K562 (cell line): Measurements from ENCODE around the gene AARSD1. TPM values are rescaled to one million over a fixed set of nuclear protein-coding genes. Genes with fewer than 3 reads are reported as not detected.

Experiments
- E4F1 ChIP-seq: fragments of 250-450 bp; sonication (Bioruptor Pico); IDR thresholded peaks from 2 replicates; pipeline ENCODE4 v1.5.0; 2021; ENCODE audit warnings: mild to moderate bottlenecking, borderline replicate concordance
- FOXA1 ChIP-seq: fragments of 450-650 bp; IDR thresholded peaks from 2 replicates; pipeline ENCODE4 v1.6.1; 2016; ENCODE audit warnings: mild to moderate bottlenecking, borderline replicate concordance
- GABPB1 ChIP-seq: sonication (generic); formaldehyde crosslinking; IDR thresholded peaks from 2 replicates; pipeline ENCODE4 v1.8.0; 2022; ENCODE audit warnings: mild to moderate bottlenecking, missing genetic modification reagents
- HCFC1 ChIP-seq: IDR thresholded peaks from 2 replicates; pipeline ENCODE4 v1.6.1; 2012; ENCODE audit warnings: low read depth, low read length, improper control_type of control experiment
- MCM3 ChIP-seq: fragments of 450-650 bp; IDR thresholded peaks from 2 replicates; pipeline ENCODE4 v1.6.1; 2016
- PHF8 ChIP-seq: fragments of 200-600 bp; sonication (generic); IDR thresholded peaks from 2 replicates; pipeline ENCODE4 v1.6.1; 2012; ENCODE audit warnings: mixed run types, mild to moderate bottlenecking, inconsistent platforms, low read length, moderate library complexity, borderline replicate concordance
- PKNOX1 ChIP-seq: fragments of 450-650 bp; IDR thresholded peaks from 2 replicates; pipeline ENCODE4 v1.6.1; 2016
- SRSF7 ChIP-seq: fragments of 200-400 bp; formaldehyde crosslinking; optimal IDR thresholded peaks from 2 replicates; pipeline ENCODE3; 2017; ENCODE audit warnings: mild to moderate bottlenecking, low read depth, low read length
- YY1 ChIP-seq, 3 experiments: IDR thresholded peaks; 2 replicates each; pipeline ENCODE4 v1.6.1; 2011; ENCODE audit warnings: low read length in 2 of 3, mild to moderate bottlenecking in 2 of 3, moderate library complexity in 2 of 3, borderline replicate concordance in 1 of 3, control low read depth in 1 of 3, low read depth in 1 of 3; ENCODE audit not compliant: insufficient read depth in 3 of 3, insufficient replicate concordance in 2 of 3, control insufficient read depth in 1 of 3, insufficient read length in 1 of 3; ENCODE audit errors: extremely low read depth in 1 of 3
- ZBED1 ChIP-seq: IDR thresholded peaks from 2 replicates; pipeline ENCODE4 v1.6.1; 2014
- ZBTB1 ChIP-seq: sonication (generic); formaldehyde crosslinking; IDR thresholded peaks from 2 replicates; pipeline ENCODE4 v1.8.1; 2023; ENCODE audit warnings: missing genetic modification reagents, low read depth, mild to moderate bottlenecking, borderline replicate concordance
- ZKSCAN8 ChIP-seq: fragments of 200-800 bp; sonication (Bioruptor generic); IDR thresholded peaks from 2 replicates; pipeline ENCODE4 v1.6.1; 2016; ENCODE audit warnings: missing genetic modification characterization, missing compliant biosample characterization
- ZNF407 ChIP-seq: fragments of 450-650 bp; IDR thresholded peaks from 2 replicates; pipeline ENCODE4 v1.6.1; 2016; ENCODE audit warnings: low read depth
- ZNF444 ChIP-seq: fragments of 250-450 bp; sonication (Bioruptor Pico); IDR thresholded peaks from 2 replicates; pipeline ENCODE4 v1.4.0; 2020; ENCODE audit warnings: mild to moderate bottlenecking, moderate library complexity
- ZNF445 ChIP-seq: fragments of 250-450 bp; sonication (Bioruptor Pico); IDR thresholded peaks from 2 replicates; pipeline ENCODE4 v1.4.0; 2020; ENCODE audit warnings: low read depth, mild to moderate bottlenecking, moderate library complexity
- polyA plus RNA-seq, 8 experiments: library from polyadenylated mRNA; depleted of rRNA in 4 of 8; stranded (reverse) in 5 of 8; unstranded in 3 of 8; fragments of >200 nt; fragmentation: Nextera tagmentation in 2 of 8; fragmentation: Illumina TruSeq in 1 of 8; extraction: Ambion mirVana in 2 of 8; extraction: Trizol in 1 of 8; gene quantifications; 2 replicates each; pipeline versions ENCODE4 v1.2.1 to v1.2.3, GENCODE V29; 2011 to 2014; ENCODE audit warnings: inconsistent platforms in 1 of 8, missing spikeins in 1 of 8
- total RNA-seq, 7 experiments: library from RNA; depleted of rRNA in 6 of 7; stranded (reverse); fragments of >200 nt in 6 of 7; fragmentation: Illumina TruSeq in 2 of 7; extraction: Trizol in 2 of 7; gene quantifications; 2 replicates each; pipeline versions ENCODE4 v1.2.1 to v1.2.3, GENCODE V29; 2011 to 2021; ENCODE audit warnings: low replicate concordance in 1 of 7

The AARSD1 gene
- total and polyA plus RNA-seq, 9 of the 15 experiments (the other 6 are each of a cell fraction or from before 2014, with no cell fraction given) = 51.7 to 98.5 (median 68.6) TPM

GRCh38 chr17:42980274-42980765, 16.1 kb upstream of the AARSD1 start, which contains the start of gene RUNDC1 (continued):
- peak; percentile 51 for TF ChIP-seq PKNOX1
- peak; percentile 93 for TF ChIP-seq ZBTB1 (CRISPR knock-in tag)
- TF ChIP-seq FOXA1 = no peak
- no peak for TF ChIP-seq ZNF445 (CRISPR knock-in tag)
- TF ChIP-seq MCM3 = no peak
- TF ChIP-seq PHF8 = peak; percentile 73; the same call in 1 of the 2 replicates
- no peak for TF ChIP-seq GABPB1 (CRISPR knock-in tag)
- TF ChIP-seq YY1 (IDR thresholded peaks at IDR 0.05; ENCODE audit: borderline replicate concordance in 1 of 3, control insufficient read depth in 1 of 3, extremely low read depth in 1 of 3, insufficient read depth in 3 of 3, insufficient read length in 1 of 3, insufficient replicate concordance in 2 of 3, low read depth in 1 of 3, low read length in 2 of 3) = peak; percentile 77 to 97 (median 96)
- peak; percentile 38; the same call in 1 of the 2 replicates for TF ChIP-seq HCFC1
- TF ChIP-seq ZKSCAN8 (CRISPR knock-in tag) = no peak
- no peak; the same call in 1 of the 2 replicates for TF ChIP-seq E4F1 (CRISPR knock-in tag)
- no peak for TF ChIP-seq SRSF7
- TF ChIP-seq ZBED1 = no peak
- TF ChIP-seq ZNF444 (CRISPR knock-in tag) = no peak
- no peak for TF ChIP-seq ZNF407
